K562 (cell line): ENCODE measurements around the gene INSIG1. TPM values are rescaled to one million over a fixed set of nuclear protein-coding genes. Genes with fewer than 3 reads are reported as not detected.
A peak's percentile ranks its signal among the peaks of the same experiment; 100 is the strongest.

Experiments
- ARID2 ChIP-seq: fragments of 450-650 bp; IDR thresholded peaks from 2 replicates; pipeline ENCODE4 v1.6.1; 2017; ENCODE audit warnings: antibody characterized with exemption, mild to moderate bottlenecking
- COPS2 ChIP-seq: fragments of 450-650 bp; conservative IDR thresholded peaks from 2 replicates; pipeline ENCODE4 v1.6.1; 2016; ENCODE audit warnings: mild to moderate bottlenecking, moderate library complexity
- ELF4 ChIP-seq: fragments of 450-650 bp; formaldehyde crosslinking; IDR thresholded peaks from 2 replicates; pipeline ENCODE4 v1.4.0; 2022; ENCODE audit warnings: missing genetic modification characterization
- FUS ChIP-seq: fragments of 200-400 bp; formaldehyde crosslinking; optimal IDR thresholded peaks from 2 replicates; pipeline ENCODE3; 2017; ENCODE audit warnings: low read depth, low read length
- HIVEP1 ChIP-seq: fragments of 250-450 bp; sonication (Bioruptor Pico); IDR thresholded peaks from 2 replicates; pipeline ENCODE4 v1.4.0; 2020; ENCODE audit warnings: mild to moderate bottlenecking
- LARP7 ChIP-seq: fragments of 450-650 bp; IDR thresholded peaks from 2 replicates; pipeline ENCODE4 v1.6.1; 2016
- MYNN ChIP-seq, 2 experiments: sonication (generic); formaldehyde crosslinking in 1 of 2; IDR thresholded peaks; 2 replicates each; pipeline versions ENCODE4 v1.5.0 to v1.6.1; 2016 to 2020; ENCODE audit warnings: antibody characterized with exemption in 1 of 2, missing genetic modification reagents in 1 of 2
- OTX1 ChIP-seq: fragments of 450-650 bp; formaldehyde crosslinking; IDR thresholded peaks from 2 replicates; pipeline ENCODE4 v1.4.0; 2022; ENCODE audit warnings: mild to moderate bottlenecking
- PHF20 ChIP-seq: fragments of 450-650 bp; IDR thresholded peaks from 2 replicates; pipeline ENCODE4 v1.6.1; 2018; ENCODE audit not compliant: partially characterized antibody
- PHF21A ChIP-seq: fragments of 450-650 bp; IDR thresholded peaks from 2 replicates; pipeline ENCODE4 v1.6.1; 2017; ENCODE audit warnings: low read depth, borderline replicate concordance
- PRPF4 ChIP-seq: fragments of 200-400 bp; formaldehyde crosslinking; IDR thresholded peaks from one replicate; pipeline ENCODE4 v1.6.1; 2017; ENCODE audit warnings: low read length, low read depth, mild to moderate bottlenecking; ENCODE audit not compliant: insufficient read depth, poor library complexity, severe bottlenecking
- SAFB ChIP-seq: fragments of 200-400 bp; formaldehyde crosslinking; IDR thresholded peaks from 2 replicates; pipeline ENCODE4 v1.6.1; 2017; ENCODE audit warnings: low read depth, low read length, borderline replicate concordance
- SMAD3 ChIP-seq: fragments of 450-650 bp; formaldehyde crosslinking; conservative IDR thresholded peaks from 2 replicates; pipeline ENCODE4 v1.4.0; 2020; ENCODE audit warnings: mild to moderate bottlenecking
- THAP7 ChIP-seq: fragments of 250-450 bp; sonication (Bioruptor Pico); IDR thresholded peaks from 2 replicates; pipeline ENCODE4 v1.5.0; 2021
- THRAP3 ChIP-seq: fragments of 450-650 bp; IDR thresholded peaks from 2 replicates; pipeline ENCODE4 v1.6.1; 2016; ENCODE audit warnings: mild to moderate bottlenecking, inconsistent platforms, borderline replicate concordance
- ZKSCAN3 ChIP-seq: fragments of 250-450 bp; sonication (Bioruptor Pico); IDR thresholded peaks from 2 replicates; pipeline ENCODE4 v1.4.0; 2020
- ZNF133 ChIP-seq: fragments of 250-450 bp; sonication (Bioruptor Pico); IDR thresholded peaks from 2 replicates; pipeline ENCODE4 v1.4.0; 2020; ENCODE audit warnings: mild to moderate bottlenecking
- ZNF24 ChIP-seq: fragments of 450-650 bp; IDR thresholded peaks from 2 replicates; pipeline ENCODE4 v1.6.1; 2016
- ZNF398 ChIP-seq: fragments of 250-450 bp; sonication (Bioruptor Pico); IDR thresholded peaks from 2 replicates; pipeline ENCODE4 v1.8.0; 2021; ENCODE audit warnings: moderate library complexity, mild to moderate bottlenecking, inconsistent platforms
- ZNF512 ChIP-seq: IDR thresholded peaks from 2 replicates; pipeline ENCODE4 v1.6.1; 2016; ENCODE audit warnings: missing genetic modification characterization, missing compliant biosample characterization
- ZNF668 ChIP-seq: fragments of 250-450 bp; sonication (Bioruptor Pico); IDR thresholded peaks from 2 replicates; pipeline ENCODE4 v1.8.0; 2022; ENCODE audit warnings: mild to moderate bottlenecking, inconsistent platforms
- ZNF717 ChIP-seq: fragments of 250-450 bp; sonication (Bioruptor Pico); IDR thresholded peaks from 2 replicates; pipeline ENCODE4 v1.5.0; 2021
- polyA plus RNA-seq, 8 experiments: library from polyadenylated mRNA; depleted of rRNA in 4 of 8; stranded (reverse) in 5 of 8; unstranded in 3 of 8; fragments of >200 nt; fragmentation: Nextera tagmentation in 2 of 8; fragmentation: Illumina TruSeq in 1 of 8; extraction: Ambion mirVana in 2 of 8; extraction: Trizol in 1 of 8; gene quantifications; 2 replicates each; pipeline versions ENCODE4 v1.2.1 to v1.2.3, GENCODE V29; 2011 to 2014; ENCODE audit warnings: inconsistent platforms in 1 of 8, missing spikeins in 1 of 8
- total RNA-seq, 7 experiments: library from RNA; depleted of rRNA in 6 of 7; stranded (reverse); fragments of >200 nt in 6 of 7; fragmentation: Illumina TruSeq in 2 of 7; extraction: Trizol in 2 of 7; gene quantifications; 2 replicates each; pipeline versions ENCODE4 v1.2.1 to v1.2.3, GENCODE V29; 2011 to 2021; ENCODE audit warnings: low replicate concordance in 1 of 7
- TF ChIP-seq, protein P1 (sequence below), 3 experiments: fragments of 200-800 bp in 1 of 3; sonication (Bioruptor generic) in 1 of 3; sonication (generic) in 1 of 3; formaldehyde crosslinking in 1 of 3; IDR thresholded peaks; 2 replicates each; pipeline versions ENCODE4 v1.6.1 to v1.8.0; 2016 to 2022; ENCODE audit warnings: mild to moderate bottlenecking in 2 of 3, missing compliant biosample characterization in 2 of 3, missing genetic modification characterization in 2 of 3, missing genetic modification reagents in 1 of 3
- TF ChIP-seq, protein P2 (sequence below): fragments of 200-800 bp; sonication (Bioruptor generic); IDR thresholded peaks from 2 replicates; pipeline ENCODE4 v1.6.1; 2017; ENCODE audit warnings: missing genetic modification characterization, missing compliant biosample characterization

The INSIG1 gene
- total and polyA plus RNA-seq, 9 of the 15 experiments (the other 6 are each of a cell fraction or from before 2014, with no cell fraction given) = 57.1 to 787 (median 238) TPM

DNA sequence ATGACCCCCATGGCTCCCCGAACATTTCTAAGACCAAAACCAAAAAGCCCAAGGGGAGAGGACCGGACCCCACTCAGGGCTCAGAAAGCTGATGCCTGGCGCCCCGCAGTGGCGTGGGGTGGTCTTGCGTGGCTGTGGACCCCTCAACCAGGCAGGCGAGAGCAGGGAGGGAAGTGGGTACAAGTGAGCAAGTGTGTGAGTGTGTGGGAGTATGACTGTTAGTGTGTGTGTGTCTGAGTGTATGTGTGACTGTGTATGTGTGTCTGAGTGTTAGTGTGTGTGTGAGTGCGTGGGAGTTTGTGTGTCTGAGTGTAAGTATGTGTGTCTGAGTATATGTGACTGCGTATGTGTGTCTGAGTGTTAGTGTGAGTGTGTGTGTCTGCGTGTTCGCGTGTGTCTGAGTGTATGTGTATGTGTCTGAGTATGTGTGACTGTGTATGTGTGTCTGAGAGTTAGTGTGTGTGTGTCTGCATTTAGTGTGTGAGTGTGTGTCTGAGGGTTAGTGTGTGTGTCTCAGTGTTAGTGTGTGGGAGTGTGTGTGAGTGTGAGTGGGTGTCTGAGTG lies 34.0 kb upstream of the INSIG1 start (continued):
- no peak for TF ChIP-seq ZNF133 (CRISPR knock-in tag)
- 0 out of 2 replicates have a peak, but pooled peaks have one; percentile 24 for TF ChIP-seq ELF4 (CRISPR knock-in tag)
- no peak for TF ChIP-seq SMAD3 (CRISPR knock-in tag)
- no peak for TF ChIP-seq ZNF512 (tag)
- TF ChIP-seq, protein P1, sequence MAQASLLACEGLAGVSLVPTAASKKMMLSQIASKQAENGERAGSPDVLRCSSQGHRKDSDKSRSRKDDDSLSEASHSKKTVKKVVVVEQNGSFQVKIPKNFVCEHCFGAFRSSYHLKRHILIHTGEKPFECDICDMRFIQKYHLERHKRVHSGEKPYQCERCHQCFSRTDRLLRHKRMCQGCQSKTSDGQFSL (CRISPR knock-in tag; IDR thresholded peaks at IDR 0.05) = no peak
- TF ChIP-seq, protein P1 (tag; IDR thresholded peaks at IDR 0.05) = no peak
- no peak for TF ChIP-seq FUS
- no peak for TF ChIP-seq PHF20
- peak; percentile 78; the same call in 1 of the 2 replicates for TF ChIP-seq LARP7
- TF ChIP-seq THAP7 = no peak
- TF ChIP-seq PRPF4 = no peak
- 0 out of 2 replicates have a peak, but pooled peaks have one; percentile 24 for TF ChIP-seq MYNN (IDR thresholded peaks at IDR 0.05)
- no peak for TF ChIP-seq MYNN (CRISPR knock-in tag; IDR thresholded peaks at IDR 0.05)
- peak; percentile 7; the same call in 1 of the 2 replicates for TF ChIP-seq OTX1
- TF ChIP-seq ZKSCAN3 = no peak
- TF ChIP-seq, protein P2, sequence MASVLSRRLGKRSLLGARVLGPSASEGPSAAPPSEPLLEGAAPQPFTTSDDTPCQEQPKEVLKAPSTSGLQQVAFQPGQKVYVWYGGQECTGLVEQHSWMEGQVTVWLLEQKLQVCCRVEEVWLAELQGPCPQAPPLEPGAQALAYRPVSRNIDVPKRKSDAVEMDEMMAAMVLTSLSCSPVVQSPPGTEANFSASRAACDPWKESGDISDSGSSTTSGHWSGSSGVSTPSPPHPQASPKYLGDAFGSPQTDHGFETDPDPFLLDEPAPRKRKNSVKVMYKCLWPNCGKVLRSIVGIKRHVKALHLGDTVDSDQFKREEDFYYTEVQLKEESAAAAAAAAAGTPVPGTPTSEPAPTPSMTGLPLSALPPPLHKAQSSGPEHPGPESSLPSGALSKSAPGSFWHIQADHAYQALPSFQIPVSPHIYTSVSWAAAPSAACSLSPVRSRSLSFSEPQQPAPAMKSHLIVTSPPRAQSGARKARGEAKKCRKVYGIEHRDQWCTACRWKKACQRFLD = no peak
- 0 out of 2 replicates have a peak, but pooled peaks have one; percentile 38 for TF ChIP-seq ARID2
- peak; percentile 81; the same call in 1 of the 2 replicates for TF ChIP-seq SAFB
- no peak for TF ChIP-seq THRAP3
- no peak for TF ChIP-seq PHF21A
- no peak for TF ChIP-seq ZNF24
- TF ChIP-seq COPS2 = no peak
- TF ChIP-seq HIVEP1 (CRISPR knock-in tag) = no peak
- TF ChIP-seq ZNF398 (CRISPR knock-in tag) = no peak
- no peak for TF ChIP-seq ZNF717 (CRISPR knock-in tag)
- no peak for TF ChIP-seq ZNF668
